Measurements from ENCODE around the gene TBC1D1.

The TBC1D1 gene

DNA sequence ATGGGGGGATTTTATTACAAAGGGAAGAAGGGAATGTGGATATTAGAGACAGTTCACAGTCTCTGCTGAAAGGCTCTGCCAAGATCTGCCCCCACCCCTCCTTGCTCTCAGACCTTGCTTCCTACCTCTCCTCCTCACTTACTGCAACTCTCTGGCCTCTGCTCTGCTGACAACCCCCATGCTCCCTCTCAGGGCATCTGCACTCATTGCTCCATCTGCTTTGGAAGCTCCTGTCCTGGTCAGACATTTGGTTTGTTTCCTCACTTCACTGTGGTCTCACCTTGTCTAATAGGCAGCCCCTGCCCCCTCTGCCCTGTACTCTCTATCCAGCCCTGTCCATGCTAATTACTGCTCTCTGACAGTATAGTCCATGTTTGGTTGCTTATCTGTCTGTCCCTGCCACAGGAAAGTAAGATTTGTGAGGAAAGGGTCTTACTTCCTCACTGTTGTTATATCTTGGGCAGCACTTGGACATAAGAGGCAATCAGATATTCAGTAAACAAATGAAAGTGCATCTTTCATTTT lies 258.6 kb downstream of the TBC1D1 start:
- no peaks in the 10 kb centered on the region for H3K4me1 ChIP-seq (ENCODE audit: control insufficient read depth in 1 of 2, insufficient read depth in 1 of 2, low read depth in 1 of 2, low read length in 1 of 2)
- H3K9me3 ChIP-seq: no peaks in the 10 kb centered on the region
- H3K27me3 ChIP-seq: no peaks in the 10 kb centered on the region
- TF ChIP-seq, protein P1, sequence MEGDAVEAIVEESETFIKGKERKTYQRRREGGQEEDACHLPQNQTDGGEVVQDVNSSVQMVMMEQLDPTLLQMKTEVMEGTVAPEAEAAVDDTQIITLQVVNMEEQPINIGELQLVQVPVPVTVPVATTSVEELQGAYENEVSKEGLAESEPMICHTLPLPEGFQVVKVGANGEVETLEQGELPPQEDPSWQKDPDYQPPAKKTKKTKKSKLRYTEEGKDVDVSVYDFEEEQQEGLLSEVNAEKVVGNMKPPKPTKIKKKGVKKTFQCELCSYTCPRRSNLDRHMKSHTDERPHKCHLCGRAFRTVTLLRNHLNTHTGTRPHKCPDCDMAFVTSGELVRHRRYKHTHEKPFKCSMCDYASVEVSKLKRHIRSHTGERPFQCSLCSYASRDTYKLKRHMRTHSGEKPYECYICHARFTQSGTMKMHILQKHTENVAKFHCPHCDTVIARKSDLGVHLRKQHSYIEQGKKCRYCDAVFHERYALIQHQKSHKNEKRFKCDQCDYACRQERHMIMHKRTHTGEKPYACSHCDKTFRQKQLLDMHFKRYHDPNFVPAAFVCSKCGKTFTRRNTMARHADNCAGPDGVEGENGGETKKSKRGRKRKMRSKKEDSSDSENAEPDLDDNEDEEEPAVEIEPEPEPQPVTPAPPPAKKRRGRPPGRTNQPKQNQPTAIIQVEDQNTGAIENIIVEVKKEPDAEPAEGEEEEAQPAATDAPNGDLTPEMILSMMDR (IDR thresholded peaks at IDR 0.05): no peak
- no peak overlapping the region for H3K4me3 ChIP-seq (ENCODE audit: low read depth in 1 of 2, low read length in 1 of 2)
- no peak overlapping the region for H3K27ac ChIP-seq
- H3K36me3 ChIP-seq: no peaks in the 10 kb centered on the region

DNA sequence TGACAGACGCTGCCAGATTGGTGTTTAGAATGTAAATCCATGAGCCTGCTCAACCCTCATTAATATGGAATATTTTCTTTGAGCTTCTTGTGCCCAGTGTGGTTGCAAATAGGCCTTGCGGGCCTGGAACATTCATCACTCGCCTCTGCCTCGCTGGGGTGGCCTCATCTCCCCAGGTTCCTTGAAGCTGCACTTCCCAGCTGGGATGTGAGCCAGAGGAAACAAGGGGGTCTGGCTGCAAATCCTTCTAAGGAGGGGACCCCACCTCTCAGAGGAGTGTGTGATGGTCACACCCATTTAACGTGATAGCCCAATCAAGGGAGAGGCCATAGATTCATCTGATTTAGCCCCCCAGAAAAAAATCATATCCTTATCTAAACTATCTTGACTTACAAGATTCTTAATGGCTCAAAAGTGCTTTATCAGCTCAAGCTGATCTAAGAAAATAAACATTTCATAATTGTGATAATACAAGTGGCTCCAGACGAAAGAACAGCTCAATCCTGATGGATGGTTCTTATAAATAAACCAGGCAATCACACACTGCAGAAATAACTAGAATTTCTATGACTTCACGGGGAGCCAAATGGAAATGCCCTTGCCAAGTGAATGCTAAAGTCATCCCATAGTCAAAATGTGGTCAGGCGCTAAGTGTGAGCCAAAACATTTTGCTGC lies 259.2 kb downstream of the TBC1D1 start:
- Histone ChIP-seq H3K9me3 (no peaks in the 10 kb centered on the region), H3K27ac (no peak overlapping the region), H3K27me3 (no peaks in the 10 kb centered on the region), H3K4me1 (ENCODE audit: control insufficient read depth in 1 of 2, insufficient read depth in 1 of 2, low read depth in 1 of 2, low read length in 1 of 2) (no peaks in the 10 kb centered on the region), H3K36me3 (no peaks in the 10 kb centered on the region), H3K4me3 (ENCODE audit: low read depth in 1 of 2, low read length in 1 of 2) (no peak overlapping the region)
- TF ChIP-seq, protein P1 (IDR thresholded peaks at IDR 0.05): no peak

DNA sequence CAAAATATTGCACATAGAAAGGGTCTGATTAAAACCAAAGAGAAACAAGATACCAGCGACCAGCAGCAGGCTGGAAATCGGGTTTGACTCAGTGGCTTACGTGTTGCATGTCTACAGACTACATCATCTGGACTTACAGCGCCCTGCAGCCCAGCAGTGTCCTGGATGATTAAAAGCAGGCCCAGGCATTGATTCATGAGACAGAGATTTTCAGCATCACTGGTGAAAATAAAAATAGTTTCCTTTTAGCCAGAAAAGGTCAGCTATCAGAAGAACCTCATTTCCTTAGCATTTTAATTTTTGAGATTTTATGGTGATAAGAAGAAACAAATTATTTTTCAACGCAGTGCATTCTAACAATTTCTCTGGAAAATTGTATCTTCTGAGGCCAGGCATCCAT lies 259.9 kb downstream of the TBC1D1 start:
- Histone ChIP-seq H3K4me1 (ENCODE audit: control insufficient read depth in 1 of 2, insufficient read depth in 1 of 2, low read depth in 1 of 2, low read length in 1 of 2) (no peaks in the 10 kb centered on the region), H3K4me3 (ENCODE audit: low read depth in 1 of 2, low read length in 1 of 2) (no peak overlapping the region), H3K27ac (no peak overlapping the region), H3K27me3 (no peaks in the 10 kb centered on the region), H3K9me3 (no peaks in the 10 kb centered on the region), H3K36me3 (no peaks in the 10 kb centered on the region)
- TF ChIP-seq, protein P1 (IDR thresholded peaks at IDR 0.05): no peak

DNA sequence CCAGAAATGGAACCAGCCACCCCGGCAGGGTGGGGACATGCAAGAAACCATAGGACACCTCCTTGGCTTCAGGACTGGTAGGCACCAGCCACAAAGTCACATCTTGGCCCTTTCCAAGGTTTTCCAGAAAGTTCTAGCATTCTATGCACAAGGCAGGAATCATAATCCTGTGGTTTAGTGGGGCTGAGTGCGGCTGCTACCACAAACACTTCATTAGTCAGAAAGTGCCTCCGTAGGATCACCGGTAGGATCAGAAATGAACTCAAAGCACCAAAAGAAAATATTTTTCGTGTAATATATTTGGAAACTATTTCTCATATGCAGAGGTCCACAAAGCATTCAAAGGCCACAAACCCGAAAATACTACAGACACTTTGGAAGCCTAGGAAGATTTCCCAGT lies 261.0 kb downstream of the TBC1D1 start:
- H3K27me3 ChIP-seq: no peaks in the 10 kb centered on the region
- H3K9me3 ChIP-seq: no peaks in the 10 kb centered on the region
- H3K4me1 ChIP-seq (ENCODE audit: control insufficient read depth in 1 of 2, insufficient read depth in 1 of 2, low read depth in 1 of 2, low read length in 1 of 2): no peaks in the 10 kb centered on the region
- TF ChIP-seq, protein P1 (IDR thresholded peaks at IDR 0.05): no peak
- H3K4me3 ChIP-seq (ENCODE audit: low read depth in 1 of 2, low read length in 1 of 2): no peak overlapping the region
- H3K27ac ChIP-seq: no peak overlapping the region
- no peaks in the 10 kb centered on the region for H3K36me3 ChIP-seq

DNA sequence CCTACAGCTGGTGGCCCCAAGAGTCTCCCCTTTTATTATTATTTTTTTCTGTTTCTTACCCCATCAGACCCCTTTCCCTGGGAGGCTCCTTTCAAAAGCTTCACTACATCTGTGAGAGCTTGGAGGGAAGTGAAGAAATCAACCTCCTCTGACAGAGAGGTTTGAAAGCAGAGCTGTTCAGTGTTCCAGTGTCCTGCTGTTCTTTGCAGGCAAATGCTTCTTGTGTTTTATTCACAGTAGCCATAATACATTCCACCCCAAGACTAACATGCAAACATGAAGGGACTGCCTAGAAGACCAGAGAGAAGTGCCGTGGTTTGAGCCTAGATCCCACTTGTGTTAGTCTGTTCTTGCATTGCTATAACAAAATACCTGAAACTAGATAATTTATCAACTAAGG lies 261.4 kb downstream of the TBC1D1 start:
- H3K4me3 ChIP-seq (ENCODE audit: low read depth in 1 of 2, low read length in 1 of 2): no peak overlapping the region
- TF ChIP-seq, protein P1 (IDR thresholded peaks at IDR 0.05): no peak
- no peaks in the 10 kb centered on the region for H3K27me3 ChIP-seq
- H3K36me3 ChIP-seq: no peaks in the 10 kb centered on the region
- H3K9me3 ChIP-seq: no peaks in the 10 kb centered on the region
- no peaks in the 10 kb centered on the region for H3K4me1 ChIP-seq (ENCODE audit: control insufficient read depth in 1 of 2, insufficient read depth in 1 of 2, low read depth in 1 of 2, low read length in 1 of 2)
- H3K27ac ChIP-seq: no peak overlapping the region
